GM18867 (cell line): ENCODE measurements around the gene SNF8.
"Not testable (repeated sequence)": the region's sequence is repeated elsewhere in the genome, so short reads cannot be mapped to it uniquely, and the experiment has no call there.

Source experiments
- ATAC-seq: cut with Tn5 transposase; IDR thresholded peaks from one replicate; pipeline ENCODE4 v1.9.1; 2021; ENCODE audit warnings: mild to moderate bottlenecking, moderate library complexity; ENCODE audit not compliant: unreplicated experiment

SNF8 gene

DNA sequence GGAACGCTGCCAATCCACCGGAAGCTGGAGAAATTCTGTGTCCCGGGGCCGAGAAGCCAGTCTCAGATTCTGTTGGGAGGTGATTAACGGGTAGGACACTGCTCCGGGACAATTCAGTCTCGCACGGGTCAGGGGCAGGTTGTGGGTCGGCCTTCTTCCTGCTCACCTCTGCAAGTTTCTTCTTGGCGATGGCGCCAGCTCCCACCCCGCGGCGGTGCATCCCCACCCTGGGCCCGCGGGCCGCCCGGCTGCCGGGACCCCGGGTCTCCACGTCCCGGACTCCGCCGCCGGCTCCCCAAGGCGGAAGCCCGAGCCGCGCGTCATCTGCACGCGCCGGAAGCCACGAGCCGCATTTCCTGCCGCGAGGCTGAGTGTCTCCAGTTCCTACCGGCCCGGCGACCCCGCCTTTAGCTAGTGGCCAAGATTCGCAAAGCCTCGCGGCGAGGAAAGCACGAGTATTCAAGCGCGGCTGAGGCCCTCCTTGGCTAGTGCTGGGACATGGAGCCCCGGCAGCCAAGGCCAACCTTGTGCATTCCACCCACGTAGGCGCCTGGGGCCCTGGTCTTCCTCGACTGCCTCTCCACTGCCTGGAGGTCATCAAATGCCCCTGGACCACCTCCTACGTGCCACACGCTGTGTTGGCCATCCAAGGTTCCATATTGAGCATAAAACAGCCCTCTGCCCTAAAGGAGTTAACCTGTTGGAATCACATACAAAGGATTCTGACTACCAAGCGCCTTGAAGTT lies at the start of gene SNF8:
Gene SNF8, minus strand, starts transcription at position 328 of the 746 bp plus-strand sequence. Its CDS starts 108 bp downstream, at position 220.
- peak; percentile 89 for ATAC-seq

GRCh38 chr17:48993951-48994350 lies 49.3 kb upstream of the SNF8 start:
- ATAC-seq = no peak

DNA sequence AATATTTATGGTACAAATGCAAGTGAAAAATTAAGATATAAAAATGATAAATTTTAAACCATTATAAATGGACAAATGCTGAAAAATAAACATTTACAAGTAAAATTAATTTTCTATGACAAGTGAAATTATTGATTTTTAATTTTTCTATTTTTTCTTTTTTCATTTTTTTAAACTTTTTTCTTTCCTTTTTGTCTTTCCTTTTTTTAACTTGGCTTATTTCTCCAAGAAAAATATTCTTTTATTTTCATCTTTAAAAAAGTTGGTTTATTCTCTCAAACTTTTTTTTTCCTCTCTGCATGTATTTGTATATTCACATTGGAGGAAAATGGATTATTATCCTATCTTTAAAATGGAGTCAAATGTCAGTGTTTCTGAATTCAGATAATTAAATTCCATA lies 48.7 kb upstream of the SNF8 start:
- ATAC-seq = no peak

- no peak for ATAC-seq
These were observed 47.8 kb upstream of the SNF8 start for GRCh38 chr17:48992444-48992843.

- ATAC-seq = no peak
These were observed 46.3 kb upstream of the SNF8 start for GRCh38 chr17:48990882-48991357.

DNA sequence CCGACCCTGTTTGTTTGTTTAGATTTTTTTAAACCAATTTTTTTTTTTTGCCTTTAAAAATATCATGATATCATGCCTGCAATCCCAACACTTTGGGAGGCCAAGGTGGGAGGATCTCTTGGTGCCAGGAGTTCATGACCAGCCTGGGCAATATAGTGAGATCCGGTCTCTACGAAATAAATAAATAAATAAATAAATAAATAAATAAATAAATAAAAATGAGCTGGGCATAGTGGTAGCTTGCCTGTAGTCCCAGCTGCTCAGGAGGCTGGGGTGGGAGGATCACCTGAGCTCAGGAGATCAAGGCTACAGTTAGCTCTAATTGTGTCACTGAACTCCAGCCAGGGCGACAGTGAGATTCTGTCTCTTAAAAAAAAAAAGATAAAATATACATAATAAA lies 44.5 kb upstream of the SNF8 start:
- ATAC-seq = no peak

- no peak for ATAC-seq
These were observed 41.0 kb upstream of the SNF8 start for GRCh38 chr17:48985436-48986245.

GRCh38 chr17:48981927-48982539 lies 37.4 kb upstream of the SNF8 start:
- no peak for ATAC-seq

GRCh38 chr17:48973806-48974205 lies 29.2 kb upstream of the SNF8 start:
- ATAC-seq = no peak

- ATAC-seq = no peak
These were observed 28.1 kb upstream of the SNF8 start for GRCh38 chr17:48972749-48973097.

DNA sequence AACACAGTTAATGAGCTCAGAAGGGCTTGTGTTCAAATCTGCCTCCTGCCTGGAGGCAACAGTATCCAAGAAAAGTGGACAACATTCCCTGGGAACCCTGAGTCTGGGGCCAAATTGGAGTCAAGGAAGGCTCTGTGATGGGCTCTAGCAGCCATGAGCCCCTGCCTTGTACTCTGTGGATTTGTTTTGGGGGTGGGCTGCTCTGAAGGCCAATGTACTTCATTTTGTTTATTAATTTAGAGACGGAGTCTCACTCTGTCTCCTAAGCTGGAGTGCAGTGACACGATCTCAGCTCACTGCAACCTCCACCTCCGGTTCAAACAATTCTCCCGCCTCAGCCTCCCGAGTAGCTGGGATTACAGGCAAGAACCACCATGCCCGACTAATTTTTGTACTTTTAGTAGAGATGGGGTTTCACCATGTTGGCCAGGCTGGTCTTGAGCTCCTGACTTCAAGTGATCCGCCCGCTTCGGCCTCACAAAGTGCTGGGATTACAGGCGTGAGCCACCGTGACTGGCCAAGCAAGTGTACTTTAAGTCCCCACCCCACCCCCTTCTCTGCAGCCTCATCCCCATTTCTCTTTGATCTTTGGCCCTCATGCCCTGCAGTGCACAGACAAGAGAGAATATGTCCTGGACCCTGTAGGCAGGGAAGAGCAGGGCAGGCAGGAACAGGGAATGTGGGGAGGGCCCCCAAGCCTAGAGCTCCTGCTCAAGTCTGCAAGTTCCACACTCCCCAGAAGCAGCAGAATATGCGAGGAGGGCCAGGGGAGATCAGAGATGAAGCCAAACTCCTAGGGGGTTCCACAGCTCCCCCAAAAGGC lies 26.4 kb upstream of the SNF8 start:
- ATAC-seq = no peak

DNA sequence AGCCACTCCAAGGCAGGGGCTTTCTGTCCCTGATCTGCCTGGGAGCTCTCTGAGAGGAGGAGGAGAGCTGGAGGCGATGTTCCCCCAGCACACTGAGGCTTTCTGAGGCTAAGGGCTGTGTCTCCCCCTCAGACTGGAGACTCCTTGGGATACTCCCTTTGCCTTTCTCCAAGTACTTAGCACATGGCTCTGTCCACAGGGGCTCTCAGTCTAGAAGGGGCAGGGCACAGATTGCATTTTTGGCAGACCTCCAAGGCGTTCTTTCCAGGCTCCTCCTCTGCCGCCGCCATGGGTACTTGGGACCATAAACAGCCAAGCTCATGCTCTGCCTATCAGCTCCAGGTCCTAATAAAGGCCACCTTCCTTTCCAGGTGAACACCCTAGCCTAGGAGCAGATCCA lies 25.6 kb upstream of the SNF8 start:
- no peak for ATAC-seq

GRCh38 chr17:48961516-48962233 lies 17.0 kb upstream of the SNF8 start:
- no peak for ATAC-seq

DNA sequence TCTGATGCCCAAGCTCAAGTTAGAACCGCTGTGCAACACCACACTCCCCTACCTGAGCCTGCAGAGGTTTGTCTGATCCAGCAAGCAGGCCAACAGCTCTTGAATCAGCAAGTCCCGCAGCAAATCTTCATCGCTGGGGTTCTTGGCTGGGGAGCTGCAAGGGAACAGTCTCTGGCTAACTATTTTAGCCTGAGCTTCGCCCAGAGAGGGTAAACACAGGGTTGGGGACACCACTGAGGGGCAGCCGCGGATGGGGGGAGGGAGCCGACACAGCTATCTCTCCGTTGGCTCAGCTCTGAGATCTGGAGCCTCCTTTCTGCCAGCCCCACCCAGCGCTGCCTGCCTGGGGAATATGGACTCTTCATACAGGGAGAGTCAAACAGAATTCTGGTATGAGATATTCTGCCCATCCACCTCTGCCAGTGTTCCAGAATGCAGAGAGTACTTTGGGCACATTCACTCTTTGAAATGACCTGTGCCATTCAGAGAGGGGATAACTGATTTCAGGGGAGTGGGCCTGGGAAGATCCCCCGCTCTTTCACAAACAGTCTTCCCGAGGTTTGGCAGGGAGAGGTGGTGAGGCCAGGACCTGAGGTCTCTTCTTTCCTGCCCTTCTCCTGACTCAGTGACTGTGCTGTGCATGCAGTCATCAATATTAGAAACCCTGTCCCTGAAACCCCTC lies 16.3 kb upstream of the SNF8 start:
- ATAC-seq = no peak

- no peak for ATAC-seq
These were observed 9.7 kb upstream of the SNF8 start for GRCh38 chr17:48954300-48954755.

- no peak for ATAC-seq
These were observed 8.3 kb upstream of the SNF8 start for GRCh38 chr17:48952904-48953303.

DNA sequence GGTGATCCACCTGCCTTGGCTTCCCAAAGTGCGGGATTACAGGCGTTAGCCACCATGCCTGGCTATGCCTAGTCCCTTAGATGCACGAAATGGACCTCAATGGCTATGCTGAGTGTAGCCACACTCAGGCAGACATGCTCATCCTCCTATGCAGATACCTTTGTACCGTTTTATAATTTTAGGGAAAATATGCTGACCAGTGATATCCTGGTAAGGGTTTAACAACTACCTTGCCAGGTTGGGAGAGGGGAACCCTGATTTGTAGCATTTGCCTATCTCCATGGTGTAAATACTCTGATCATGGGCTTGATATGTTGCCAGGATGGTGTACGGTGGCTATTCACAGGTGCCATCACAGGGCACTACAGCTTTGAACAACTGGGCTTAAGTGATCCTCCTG lies 6.9 kb upstream of the SNF8 start:
- no peak for ATAC-seq

DNA sequence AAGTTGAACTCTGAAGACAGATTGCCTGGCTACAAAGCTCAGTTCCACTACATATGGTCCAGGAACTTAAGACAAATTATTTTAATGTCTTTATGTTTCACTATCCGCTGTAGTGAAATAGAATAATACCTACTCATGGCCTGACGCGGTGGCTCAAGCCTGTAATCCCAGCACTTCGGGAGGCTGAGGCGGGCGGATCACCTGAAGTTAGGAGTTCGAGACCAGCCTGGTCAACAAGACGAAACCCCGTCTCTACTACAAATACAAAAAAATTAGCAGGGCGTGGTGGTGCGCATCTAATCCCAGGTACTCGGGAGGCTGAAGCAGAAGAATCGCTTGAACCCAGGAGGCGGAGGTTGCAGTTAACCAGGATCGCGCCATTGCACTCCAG lies 614 bp upstream of the SNF8 start:
- not testable (repeated sequence) for ATAC-seq

GRCh38 chr17:48933035-48933434 lies 11.6 kb downstream of the SNF8 start:
- no peak for ATAC-seq

- ATAC-seq = no peak
These were observed 14.2 kb downstream of the SNF8 start for GRCh38 chr17:48930435-48930873.
